Cortex of kidney (tissue), 1 donor: Measurements from ENCODE around the gene NIPAL3.

Experiments used
- DNase-seq: peaks from one replicate; lab custom pipeline; 2025; lab: John Stamatoyannopoulos, UW

NIPAL3 gene

DNA sequence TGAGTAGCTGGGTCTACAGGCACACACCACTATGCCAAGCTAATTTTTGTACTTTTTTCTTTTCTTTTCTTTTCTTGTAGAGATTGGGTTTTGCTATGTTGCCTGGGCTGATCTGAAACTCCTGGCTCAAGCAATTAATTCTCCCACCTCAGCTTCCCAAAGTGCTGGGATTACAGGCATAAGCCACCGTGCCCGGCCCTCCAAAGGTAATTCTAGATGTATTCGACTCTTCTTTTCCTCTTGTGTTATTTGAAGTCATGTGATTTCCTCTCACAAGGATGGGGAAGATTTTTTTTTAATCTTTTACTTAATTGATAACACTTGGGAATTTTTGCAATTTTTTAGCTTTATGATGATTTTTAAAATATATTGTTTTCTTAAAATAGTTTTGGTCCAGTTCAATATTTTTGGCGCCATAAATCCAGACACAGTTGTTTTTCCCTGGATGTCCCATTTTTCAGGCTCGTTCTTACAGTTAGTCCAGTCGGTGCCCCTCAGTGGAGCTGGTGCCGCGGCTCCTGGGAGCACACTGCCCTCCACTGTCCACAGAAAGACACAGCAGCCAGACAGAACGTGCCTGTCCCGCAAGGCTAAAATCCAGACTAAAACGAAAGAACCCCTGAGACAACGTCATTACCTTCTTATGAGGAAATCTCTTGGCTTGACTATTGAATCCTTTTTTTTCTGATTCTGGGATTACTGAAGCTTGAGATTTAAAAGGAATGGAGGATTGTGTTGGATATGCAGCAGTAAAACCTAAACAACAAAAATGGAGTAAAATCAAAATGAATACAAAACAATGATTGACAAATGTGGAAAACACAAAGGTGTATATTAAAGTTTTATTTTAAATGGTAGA is 24.4 kb upstream of the NIPAL3 start:
- no peak for DNase-seq

DNA sequence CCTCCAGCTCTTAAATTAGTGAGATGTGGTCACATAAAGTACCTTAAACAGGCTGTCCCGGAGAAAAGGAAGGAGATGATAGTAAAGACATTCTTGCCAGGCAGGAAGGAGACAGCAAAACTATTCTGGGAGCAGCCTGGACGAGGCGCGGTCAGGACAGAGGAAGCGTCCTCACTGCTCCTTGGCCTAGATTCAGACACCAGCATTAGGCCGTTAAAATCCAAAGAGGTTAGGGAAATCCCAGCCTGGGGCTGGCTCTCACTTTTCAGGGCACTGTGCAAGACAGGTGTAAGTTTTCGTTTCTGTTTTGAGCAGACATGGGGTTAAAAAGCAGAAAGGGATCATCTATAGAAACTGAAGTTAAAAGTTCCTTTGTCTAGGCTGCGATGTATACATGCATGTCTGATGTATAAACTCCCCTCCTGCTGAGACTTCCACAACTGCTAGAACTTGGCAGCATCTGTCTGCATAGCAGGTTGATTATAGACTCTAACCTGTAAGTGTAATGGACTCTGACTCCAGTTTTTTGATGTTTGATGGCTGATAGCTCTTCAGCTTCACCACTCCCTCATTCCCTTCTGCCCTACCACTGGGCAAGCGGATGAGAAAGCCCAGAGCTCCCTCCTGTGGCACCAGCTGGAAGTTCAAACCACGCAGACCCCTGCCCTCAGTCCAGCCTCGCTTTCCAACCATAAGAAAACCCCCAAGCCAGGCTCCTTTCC is 23.6 kb upstream of the NIPAL3 start:
- DNase-seq = no peak

- no peak for DNase-seq
Observed at GRCh38 chr1:24392604-24392946, 23.0 kb upstream of the NIPAL3 start.

GRCh38 chr1:24392982-24393650 is 22.5 kb upstream of the NIPAL3 start:
- DNase-seq = no peak

GRCh38 chr1:24393892-24394291 is 21.7 kb upstream of the NIPAL3 start:
- no peak for DNase-seq

GRCh38 chr1:24400065-24400464 is 15.5 kb upstream of the NIPAL3 start:
- no peak for DNase-seq

DNA sequence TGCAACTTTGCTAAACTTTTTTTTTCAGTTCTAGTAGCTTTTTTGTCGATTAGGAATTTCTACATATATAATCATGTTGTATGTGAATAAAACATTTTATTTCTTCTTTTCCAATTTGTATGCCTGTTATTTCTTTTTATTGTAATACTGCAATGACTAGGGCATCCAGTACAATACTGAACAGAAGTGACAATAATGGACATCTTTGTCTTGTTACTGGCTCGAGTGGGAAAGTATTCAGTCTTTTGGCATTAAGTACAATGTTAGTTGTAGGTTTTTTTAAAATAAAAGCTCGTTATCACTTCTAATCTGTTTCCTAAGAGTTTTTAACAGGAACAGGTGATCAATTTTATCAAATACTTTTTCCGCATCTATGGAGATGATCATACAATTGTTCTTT is 11.8 kb upstream of the NIPAL3 start:
- DNase-seq = no peak

DNA sequence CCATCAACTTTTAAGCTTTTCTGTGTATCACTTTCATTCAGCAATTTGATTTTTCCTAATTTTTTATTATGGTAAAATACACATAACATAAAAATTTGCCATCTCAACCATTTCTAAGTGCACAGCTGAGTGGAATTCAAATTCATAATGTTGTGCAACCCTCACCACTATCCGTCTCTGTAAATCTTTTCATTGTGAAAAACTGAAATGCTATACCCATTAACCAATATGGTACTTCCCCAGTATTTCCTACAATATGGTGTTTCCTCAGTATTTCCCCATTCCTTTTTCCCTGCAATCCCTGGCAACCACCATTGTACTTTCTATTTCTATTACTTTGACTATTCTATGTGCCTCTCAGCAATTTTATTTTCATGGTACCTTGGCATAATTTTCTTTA is 8.8 kb upstream of the NIPAL3 start:
- no peak for DNase-seq

DNA sequence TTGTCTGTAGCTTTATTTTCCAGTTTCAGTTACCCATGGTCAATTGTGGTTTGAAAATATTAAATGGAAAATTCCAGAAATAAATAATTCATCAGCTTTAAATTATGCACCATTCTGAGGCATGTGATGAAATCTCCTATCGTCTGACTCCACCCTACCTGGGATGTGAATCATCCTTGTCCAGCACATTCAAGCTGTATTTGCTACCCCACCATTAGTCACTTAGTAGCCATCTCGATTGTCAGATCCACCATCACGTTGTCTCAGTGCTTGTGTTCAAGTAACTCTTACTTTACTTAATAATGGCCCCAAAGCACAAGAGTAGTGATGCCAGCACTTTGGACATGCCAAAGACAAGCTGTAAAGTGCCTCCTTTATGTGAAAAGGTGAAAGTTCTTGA is 6.1 kb upstream of the NIPAL3 start:
- no peak for DNase-seq

DNA sequence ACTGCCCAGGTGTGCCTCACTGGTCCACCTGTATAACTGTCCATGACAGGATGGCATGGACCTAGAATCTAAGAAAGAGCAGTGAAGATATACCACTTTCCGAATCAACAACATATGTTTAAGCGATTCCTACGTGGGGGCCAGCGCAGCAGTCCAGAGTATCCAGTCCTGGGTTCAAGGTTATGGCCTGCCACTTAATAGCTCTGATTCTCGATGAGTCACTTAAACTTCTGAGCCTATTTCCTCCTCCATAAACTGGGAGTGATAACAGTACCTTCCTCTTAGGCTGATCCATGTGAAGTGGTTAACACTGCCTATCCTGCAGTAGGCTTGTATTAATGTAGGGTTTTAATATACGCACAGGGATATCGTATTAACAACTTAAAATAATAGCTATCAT is 4.9 kb upstream of the NIPAL3 start:
- DNase-seq = no peak

DNA sequence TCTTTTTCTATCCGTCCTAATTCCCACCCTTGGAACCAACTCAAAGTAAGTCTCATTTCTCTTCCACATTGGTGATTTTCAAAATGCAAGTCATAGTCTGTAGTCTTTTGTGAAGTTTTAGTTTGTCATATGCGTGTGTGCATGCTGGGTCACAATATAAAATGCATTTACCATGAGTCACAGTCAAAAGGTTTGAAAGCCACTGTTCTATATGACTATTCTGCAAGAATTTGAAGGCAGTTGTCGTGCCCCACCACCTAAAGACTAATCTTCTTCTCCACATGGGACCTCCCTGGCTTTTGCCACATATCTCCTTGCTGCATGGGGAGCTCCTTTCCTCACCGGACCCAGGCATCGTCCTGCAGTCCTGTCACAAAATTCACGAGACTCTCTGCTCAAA is 3.6 kb upstream of the NIPAL3 start:
- DNase-seq = no peak

- no peak for DNase-seq
Observed at GRCh38 chr1:24412408-24412807, 3.2 kb upstream of the NIPAL3 start.

GRCh38 chr1:24413350-24414163 is 2.0 kb upstream of the NIPAL3 start, which contains the start of gene STPG1:
STPG1 (minus strand) TSS chr1:24413782; CDS start chr1:24401388, 12,394 bp downstream.
- DNase-seq = no peak

DNA sequence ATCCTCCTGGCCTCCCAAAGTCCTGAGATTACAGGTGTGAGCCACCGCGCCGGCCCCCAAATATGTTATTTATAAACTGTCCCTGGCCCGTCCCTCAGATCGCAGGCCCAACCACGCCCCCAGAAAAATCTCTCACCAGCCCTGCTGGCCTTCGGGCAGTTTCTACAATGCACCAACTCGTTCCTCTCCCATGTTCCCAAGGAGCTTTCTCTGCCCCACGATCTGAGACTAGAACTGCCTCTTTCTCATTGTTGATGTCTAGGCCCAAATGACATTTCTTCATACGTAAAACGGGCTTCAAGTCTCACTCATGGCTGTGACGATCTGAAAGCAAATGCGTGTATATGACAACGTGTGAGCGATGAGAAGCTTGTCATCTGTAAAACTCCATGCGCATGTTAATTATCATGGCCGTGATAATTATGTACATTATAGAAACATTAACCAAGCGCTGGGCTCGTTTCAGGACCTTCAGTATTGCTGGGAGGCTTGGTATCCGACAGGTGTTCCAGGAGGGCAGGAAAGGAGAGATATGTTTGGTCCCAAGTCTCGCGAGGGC is 748 bp upstream of the NIPAL3 start:
- DNase-seq = no peak

DNA sequence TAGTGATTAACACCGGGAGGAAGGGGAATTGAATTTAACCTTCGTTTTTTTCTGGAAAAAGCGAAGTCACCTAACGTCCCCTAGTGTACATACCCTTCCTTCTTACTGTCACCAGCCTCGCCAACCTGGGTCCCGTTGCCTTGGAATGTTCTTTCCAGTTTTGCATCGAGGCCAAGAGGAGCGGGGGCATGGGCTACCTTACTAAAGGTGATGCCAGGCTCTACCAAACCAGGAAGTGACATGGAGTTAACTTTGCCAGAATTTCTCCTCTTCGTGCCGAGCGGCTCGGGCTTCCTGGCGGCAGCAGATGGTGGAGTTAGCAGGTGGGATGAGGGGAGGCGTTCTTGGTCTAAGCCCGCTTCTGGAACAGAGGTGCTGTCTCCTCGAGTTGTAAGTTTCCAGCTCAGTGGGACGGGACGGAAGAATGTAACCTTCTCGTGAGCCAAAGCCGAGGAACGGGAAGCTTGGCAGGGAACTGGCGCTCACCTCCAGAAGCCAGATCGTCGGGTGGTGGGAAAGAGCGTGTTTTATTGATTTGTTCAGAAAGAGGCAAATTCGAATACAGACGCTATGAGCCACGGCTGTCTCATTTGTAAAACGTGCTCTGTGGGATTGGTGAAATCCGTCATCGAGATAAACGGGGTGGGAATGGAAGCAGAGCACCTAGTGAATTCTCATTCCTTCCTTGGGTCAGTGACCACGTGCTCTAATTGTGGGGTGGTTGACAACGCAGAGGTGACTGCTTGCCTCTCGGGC is 486 bp downstream of the NIPAL3 start:
- no peak for DNase-seq

DNA sequence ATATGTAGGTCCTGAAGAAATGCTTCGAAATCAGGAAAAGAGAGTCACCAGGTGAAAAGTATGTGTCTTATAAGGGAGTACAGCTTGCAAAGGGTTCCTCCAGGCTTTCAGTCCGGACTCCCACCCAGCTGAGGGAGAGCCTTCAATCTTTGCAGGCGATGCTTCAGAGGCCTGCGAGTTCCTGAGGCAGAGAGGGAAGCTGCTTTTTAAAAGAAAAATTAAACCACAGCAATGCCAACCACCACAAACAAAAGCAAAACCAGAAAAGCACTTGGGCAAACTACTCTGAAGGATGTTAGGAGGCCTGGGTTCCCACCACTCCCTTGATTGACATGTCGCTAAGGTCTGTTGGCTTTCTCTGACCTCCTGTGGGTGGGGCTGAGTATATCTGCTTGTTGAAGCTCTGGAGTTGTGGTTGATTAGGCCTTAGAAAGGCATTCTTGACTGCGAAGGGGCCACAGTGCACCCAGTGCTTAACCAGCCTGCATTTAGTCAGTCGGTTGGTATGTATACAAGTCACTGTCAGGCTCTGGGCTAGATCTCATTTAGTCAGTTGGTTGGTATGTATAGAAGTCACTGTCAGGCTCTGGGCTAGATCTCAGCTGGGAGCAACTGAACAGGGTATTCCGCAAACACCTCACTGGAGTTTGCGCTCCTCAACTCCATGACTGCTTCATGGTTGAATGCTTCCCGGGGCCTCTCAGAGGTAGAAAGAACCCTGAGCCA is 1.2 kb downstream of the NIPAL3 start:
- no peak for DNase-seq

DNA sequence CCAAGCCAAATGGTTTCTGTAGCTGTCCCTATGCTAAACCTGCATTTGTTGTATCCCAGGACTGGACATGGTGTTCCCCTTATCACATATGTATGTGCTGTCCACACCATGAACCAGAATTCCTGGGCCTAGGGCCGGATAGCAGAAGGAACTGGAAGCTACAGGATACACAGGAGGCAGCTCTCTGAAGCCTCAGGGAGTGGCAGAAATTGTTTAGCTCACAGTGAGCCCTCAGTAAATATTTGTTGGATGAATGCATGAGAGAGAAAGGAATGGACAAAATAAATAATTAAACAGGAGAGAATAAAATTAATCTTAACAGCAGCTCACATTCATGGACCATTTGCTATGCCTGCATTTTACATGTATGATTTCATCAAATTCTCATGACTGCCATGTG is 2.1 kb downstream of the NIPAL3 start:
- DNase-seq = no peak

- DNase-seq = no peak
Observed at GRCh38 chr1:24418898-24419628, 3.5 kb downstream of the NIPAL3 start.

GRCh38 chr1:24420547-24420946 is 4.9 kb downstream of the NIPAL3 start:
- no peak for DNase-seq

DNA sequence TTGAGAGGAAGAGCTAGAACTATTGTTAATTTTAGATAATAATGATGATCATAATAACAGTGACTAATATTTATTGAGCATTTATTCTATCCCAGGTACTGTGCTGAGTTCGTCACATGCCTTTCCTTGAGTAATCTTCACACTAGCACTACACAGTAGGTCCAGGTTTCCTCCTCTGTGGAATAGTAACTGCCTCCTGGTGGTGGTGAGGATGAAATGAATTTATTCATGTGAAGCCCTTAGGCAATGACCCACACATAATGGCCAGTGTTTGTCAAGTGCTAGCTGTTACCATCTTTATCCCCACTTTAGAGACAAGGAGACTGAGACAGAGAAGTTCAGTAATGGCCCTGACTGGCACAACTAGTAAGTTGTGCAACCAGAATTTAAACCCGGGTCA is 5.9 kb downstream of the NIPAL3 start:
- no peak for DNase-seq
